Measurements from ENCODE around the gene FOXP4.

FOXP4 gene

GRCh38 chr6:41572613-41573012 is 26.4 kb downstream of the FOXP4 start:
- H3K27ac ChIP-seq (ENCODE audit: low read depth, low read length, poor library complexity, severe bottlenecking): no peak overlapping the region
- H3K79me2 ChIP-seq (ENCODE audit: insufficient read depth, low read length): no peaks in the 10 kb centered on the region
- TF ChIP-seq, protein P1, sequence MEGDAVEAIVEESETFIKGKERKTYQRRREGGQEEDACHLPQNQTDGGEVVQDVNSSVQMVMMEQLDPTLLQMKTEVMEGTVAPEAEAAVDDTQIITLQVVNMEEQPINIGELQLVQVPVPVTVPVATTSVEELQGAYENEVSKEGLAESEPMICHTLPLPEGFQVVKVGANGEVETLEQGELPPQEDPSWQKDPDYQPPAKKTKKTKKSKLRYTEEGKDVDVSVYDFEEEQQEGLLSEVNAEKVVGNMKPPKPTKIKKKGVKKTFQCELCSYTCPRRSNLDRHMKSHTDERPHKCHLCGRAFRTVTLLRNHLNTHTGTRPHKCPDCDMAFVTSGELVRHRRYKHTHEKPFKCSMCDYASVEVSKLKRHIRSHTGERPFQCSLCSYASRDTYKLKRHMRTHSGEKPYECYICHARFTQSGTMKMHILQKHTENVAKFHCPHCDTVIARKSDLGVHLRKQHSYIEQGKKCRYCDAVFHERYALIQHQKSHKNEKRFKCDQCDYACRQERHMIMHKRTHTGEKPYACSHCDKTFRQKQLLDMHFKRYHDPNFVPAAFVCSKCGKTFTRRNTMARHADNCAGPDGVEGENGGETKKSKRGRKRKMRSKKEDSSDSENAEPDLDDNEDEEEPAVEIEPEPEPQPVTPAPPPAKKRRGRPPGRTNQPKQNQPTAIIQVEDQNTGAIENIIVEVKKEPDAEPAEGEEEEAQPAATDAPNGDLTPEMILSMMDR (IDR thresholded peaks at IDR 0.05; ENCODE audit: low read length): no peak
- no peak for TF ChIP-seq EZH2 (IDR thresholded peaks at IDR 0.05; ENCODE audit: borderline replicate concordance, low read length)
- no peaks in the 10 kb centered on the region; the same call in 1 of the 2 replicates for H3K36me3 ChIP-seq (ENCODE audit: insufficient read depth, low read length)
- no peaks in the 10 kb centered on the region for H3K9me2 ChIP-seq (ENCODE audit: low read depth, low read length)
- no peaks in the 10 kb centered on the region for H3K27me3 ChIP-seq (ENCODE audit: insufficient read depth, low read length)
- H2AFZ ChIP-seq (ENCODE audit: low read length): no peak overlapping the region
- H3K4me2 ChIP-seq (ENCODE audit: low read length): no peak overlapping the region
- no peaks in the 10 kb centered on the region for H3F3A ChIP-seq (ENCODE audit: insufficient read depth, low read length)
- no peaks in the 10 kb centered on the region for H4K20me1 ChIP-seq (ENCODE audit: insufficient read depth, low read length)
- no peak overlapping the region for H3K4me3 ChIP-seq (ENCODE audit: low read depth, low read length, poor library complexity, severe bottlenecking)
- no peaks in the 10 kb centered on the region for H3K9me3 ChIP-seq (ENCODE audit: low read length)
- no peaks in the 10 kb centered on the region for H3K4me1 ChIP-seq (ENCODE audit: insufficient read depth, low read length, severe bottlenecking)
- H3K9ac ChIP-seq (ENCODE audit: low read length): no peak overlapping the region

DNA sequence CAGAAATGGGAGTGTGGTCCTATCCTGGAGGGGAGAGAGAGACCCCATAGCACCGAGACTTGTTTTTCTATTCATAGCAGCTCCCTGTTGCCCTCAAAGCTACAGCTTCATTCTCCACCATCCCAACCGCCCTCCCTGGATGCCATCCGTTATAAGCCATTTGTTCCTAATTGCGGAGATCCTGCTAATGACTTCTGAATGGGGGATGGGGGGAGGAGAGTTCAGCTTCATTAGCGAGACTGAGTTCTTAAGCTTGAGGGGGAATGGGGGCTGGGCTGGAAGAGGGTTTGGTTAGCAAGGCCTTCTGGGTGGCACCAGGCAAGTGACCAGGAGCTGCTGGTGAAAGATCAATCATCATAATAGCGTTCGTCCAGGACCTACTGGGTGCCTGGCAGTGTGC is 27.1 kb downstream of the FOXP4 start:
- H2AFZ ChIP-seq (ENCODE audit: low read length): no peak overlapping the region
- TF ChIP-seq, protein P1 (IDR thresholded peaks at IDR 0.05; ENCODE audit: low read length): no peak
- H3K79me2 ChIP-seq (ENCODE audit: insufficient read depth, low read length): no peaks in the 10 kb centered on the region
- H3K27me3 ChIP-seq (ENCODE audit: insufficient read depth, low read length): no peaks in the 10 kb centered on the region
- H3K4me3 ChIP-seq (ENCODE audit: low read depth, low read length, poor library complexity, severe bottlenecking): no peak overlapping the region
- H3F3A ChIP-seq (ENCODE audit: insufficient read depth, low read length): no peaks in the 10 kb centered on the region
- no peak overlapping the region for H3K9ac ChIP-seq (ENCODE audit: low read length)
- H4K20me1 ChIP-seq (ENCODE audit: insufficient read depth, low read length): no peaks in the 10 kb centered on the region
- no peaks in the 10 kb centered on the region for H3K9me3 ChIP-seq (ENCODE audit: low read length)
- no peaks in the 10 kb centered on the region for H3K4me1 ChIP-seq (ENCODE audit: insufficient read depth, low read length, severe bottlenecking)
- H3K27ac ChIP-seq (ENCODE audit: low read depth, low read length, poor library complexity, severe bottlenecking): no peak overlapping the region
- no peaks in the 10 kb centered on the region for H3K9me2 ChIP-seq (ENCODE audit: low read depth, low read length)
- H3K4me2 ChIP-seq (ENCODE audit: low read length): no peak overlapping the region
- H3K36me3 ChIP-seq (ENCODE audit: insufficient read depth, low read length): no peaks in the 10 kb centered on the region; the same call in 1 of the 2 replicates

DNA sequence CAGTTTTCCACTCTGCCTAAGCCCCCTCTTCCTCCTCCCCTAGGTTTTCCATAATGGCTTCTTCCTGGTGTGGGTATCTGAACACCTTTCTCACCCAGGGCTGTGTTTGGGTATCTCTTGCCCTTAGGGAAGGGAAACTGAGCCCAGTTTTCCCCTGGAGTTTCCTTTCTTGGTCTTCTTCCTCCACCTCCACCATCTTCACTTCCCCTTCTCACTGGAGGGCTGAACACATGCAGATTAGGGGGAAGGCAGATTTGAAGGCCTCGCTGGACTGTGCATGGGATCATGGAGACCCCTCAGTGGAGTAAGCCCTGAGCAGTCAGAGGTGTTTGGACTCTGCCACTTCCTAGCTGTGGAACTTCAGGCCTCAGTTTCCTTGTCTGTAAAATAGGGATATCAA is 27.8 kb downstream of the FOXP4 start:
- TF ChIP-seq EZH2 (IDR thresholded peaks at IDR 0.05; ENCODE audit: borderline replicate concordance, low read length): no peak
- no peak overlapping the region for H3K9ac ChIP-seq (ENCODE audit: low read length)
- no peaks in the 10 kb centered on the region for H3K4me1 ChIP-seq (ENCODE audit: insufficient read depth, low read length, severe bottlenecking)
- no peaks in the 10 kb centered on the region for H3K9me2 ChIP-seq (ENCODE audit: low read depth, low read length)
- no peaks in the 10 kb centered on the region for H3K79me2 ChIP-seq (ENCODE audit: insufficient read depth, low read length)
- H2AFZ ChIP-seq (ENCODE audit: low read length): no peak overlapping the region
- H4K20me1 ChIP-seq (ENCODE audit: insufficient read depth, low read length): no peaks in the 10 kb centered on the region
- H3K27ac ChIP-seq (ENCODE audit: low read depth, low read length, poor library complexity, severe bottlenecking): no peak overlapping the region
- no peaks in the 10 kb centered on the region for H3F3A ChIP-seq (ENCODE audit: insufficient read depth, low read length)
- H3K9me3 ChIP-seq (ENCODE audit: low read length): no peaks in the 10 kb centered on the region
- no peaks in the 10 kb centered on the region for H3K27me3 ChIP-seq (ENCODE audit: insufficient read depth, low read length)
- H3K4me2 ChIP-seq (ENCODE audit: low read length): no peak overlapping the region
- H3K4me3 ChIP-seq (ENCODE audit: low read depth, low read length, poor library complexity, severe bottlenecking): no peak overlapping the region
- no peaks in the 10 kb centered on the region; the same call in 1 of the 2 replicates for H3K36me3 ChIP-seq (ENCODE audit: insufficient read depth, low read length)

- TF ChIP-seq, protein P1 (IDR thresholded peaks at IDR 0.05; ENCODE audit: low read length): no peak
- no peak for TF ChIP-seq EZH2 (IDR thresholded peaks at IDR 0.05; ENCODE audit: borderline replicate concordance, low read length)
- no peaks in the 10 kb centered on the region for H3K9me3 ChIP-seq (ENCODE audit: low read length)
- no peak overlapping the region for H3K4me2 ChIP-seq (ENCODE audit: low read length)
- no peaks in the 10 kb centered on the region for H3K79me2 ChIP-seq (ENCODE audit: insufficient read depth, low read length)
- H3K9me2 ChIP-seq (ENCODE audit: low read depth, low read length): no peaks in the 10 kb centered on the region
- H2AFZ ChIP-seq (ENCODE audit: low read length): no peak overlapping the region
- no peaks in the 10 kb centered on the region for H3K27me3 ChIP-seq (ENCODE audit: insufficient read depth, low read length)
- H3K4me1 ChIP-seq (ENCODE audit: insufficient read depth, low read length, severe bottlenecking): no peaks in the 10 kb centered on the region
- no peaks in the 10 kb centered on the region for H3F3A ChIP-seq (ENCODE audit: insufficient read depth, low read length)
- no peak overlapping the region for H3K27ac ChIP-seq (ENCODE audit: low read depth, low read length, poor library complexity, severe bottlenecking)
- H3K9ac ChIP-seq (ENCODE audit: low read length): no peak overlapping the region
- no peaks in the 10 kb centered on the region; the same call in 1 of the 2 replicates for H3K36me3 ChIP-seq (ENCODE audit: insufficient read depth, low read length)
- H4K20me1 ChIP-seq (ENCODE audit: insufficient read depth, low read length): no peaks in the 10 kb centered on the region
- H3K4me3 ChIP-seq (ENCODE audit: low read depth, low read length, poor library complexity, severe bottlenecking): no peak overlapping the region
Measured at GRCh38 chr6:41575598-41575997, 29.4 kb downstream of the FOXP4 start.

All from OCI-LY1 (cell line).